ENCODE measurements around the gene CDH4.

DNA sequence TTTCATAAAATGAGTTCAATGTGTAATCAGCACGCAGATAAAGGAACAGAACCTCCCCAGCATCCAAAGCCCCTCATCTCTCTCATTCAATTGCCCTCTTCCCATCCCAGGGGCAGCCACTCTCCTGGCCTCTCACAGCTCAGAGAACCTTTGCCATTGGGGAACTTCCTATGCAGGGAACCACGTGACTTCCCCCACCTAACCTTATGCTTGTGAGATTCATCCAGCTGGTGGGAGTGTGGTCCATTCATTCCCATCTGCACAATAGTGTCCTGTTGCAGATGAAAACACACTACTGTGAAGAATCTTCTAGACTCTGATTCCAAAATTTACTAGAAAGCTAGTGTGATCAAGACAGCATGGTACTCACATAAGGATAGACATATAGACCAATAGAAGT is 299.3 kb downstream of the CDH4 start:
- TF ChIP-seq RFX5 (IDR thresholded peaks at IDR 0.05; ENCODE audit: low read depth, low read length) (no peak), NUFIP1 (IDR thresholded peaks at IDR 0.05; ENCODE audit: partially characterized antibody) (no peak), ATF7 (IDR thresholded peaks at IDR 0.05) (no peak), KDM1A (IDR thresholded peaks at IDR 0.05) (no peak), PHF8 (IDR thresholded peaks at IDR 0.05; ENCODE audit: borderline replicate concordance, low read length) (no peak), RCOR1 (IDR thresholded peaks at IDR 0.05; ENCODE audit: borderline replicate concordance in 1 of 2, low read depth in 2 of 2, low read length in 2 of 2) (no peak), EZH2 (IDR thresholded peaks at IDR 0.05; ENCODE audit: borderline replicate concordance, low read depth, low read length) (no peak), FOS (IDR thresholded peaks at IDR 0.05; ENCODE audit: extremely low read depth, insufficient read length) (no peak)
